Karpas-422 (cell line): ENCODE data around the gene TMEM179. TPM values are rescaled to one million over a fixed set of nuclear protein-coding genes. Genes with fewer than 3 reads are reported as not detected.
A peak's percentile ranks its signal among the peaks of the same experiment; 100 is the strongest.

Experiments used
- DNase-seq: peaks from one replicate; pipeline ENCODE4 v3.0.0-alpha.2; 2015
- H2AFZ ChIP-seq: fragments of 200-600 bp; sonication (generic); 2 replicates; pipeline ENCODE4 v1.6.1; 2014; ENCODE audit warnings: antibody characterized with exemption, low read length, mixed read lengths
- H3K27ac ChIP-seq: fragments of 200-600 bp; sonication (generic); 2 replicates; pipeline ENCODE4 v1.5.1; 2014; ENCODE audit warnings: mild to moderate bottlenecking, low read length, moderate library complexity
- H3K27me3 ChIP-seq: fragments of 200-600 bp; sonication (generic); 2 replicates; pipeline ENCODE4 v1.6.1; 2014; ENCODE audit warnings: low read length, mixed read lengths
- H3K36me3 ChIP-seq: fragments of 200-600 bp; sonication (generic); 2 replicates; pipeline ENCODE4 v1.6.1; 2014; ENCODE audit warnings: low read length, mixed read lengths; ENCODE audit not compliant: insufficient read depth
- H3K4me1 ChIP-seq: fragments of 200-600 bp; sonication (generic); 2 replicates; pipeline ENCODE4 v1.6.1; 2014; ENCODE audit warnings: mild to moderate bottlenecking, low read length, mixed read lengths
- H3K4me2 ChIP-seq: fragments of 200-600 bp; sonication (generic); 2 replicates; pipeline ENCODE4 v1.6.1; 2014; ENCODE audit warnings: low read length, low read depth, mild to moderate bottlenecking; ENCODE audit not compliant: poor library complexity, severe bottlenecking
- H3K4me3 ChIP-seq: fragments of 200-600 bp; sonication (generic); 2 replicates; pipeline ENCODE4 v1.5.1; 2014; ENCODE audit warnings: mild to moderate bottlenecking, antibody characterized with exemption, low read length, mixed read lengths
- H3K79me2 ChIP-seq: fragments of 200-600 bp; sonication (generic); 2 replicates; pipeline ENCODE4 v1.6.1; 2014; ENCODE audit warnings: mild to moderate bottlenecking, low read length, mixed read lengths
- H3K9ac ChIP-seq: fragments of 200-600 bp; sonication (generic); 2 replicates; pipeline ENCODE4 v1.6.0; 2014; ENCODE audit warnings: low read length
- H3K9me2 ChIP-seq: fragments of 200-600 bp; sonication (generic), shearing (Covaris generic); replicated peaks from 2 replicates; pipeline ENCODE4 v1.6.0; 2014; ENCODE audit warnings: mild to moderate bottlenecking, low read length, moderate library complexity; ENCODE audit not compliant: insufficient read depth
- H3K9me3 ChIP-seq: fragments of 300-700, 200-600 bp; sonication (generic); 2 replicates; pipeline ENCODE4 v1.6.1; 2014; ENCODE audit warnings: low read length, mixed read lengths
- H4K20me1 ChIP-seq: fragments of 200-600 bp; sonication (generic); 2 replicates; pipeline ENCODE4 v1.6.1; 2014; ENCODE audit warnings: mild to moderate bottlenecking, antibody characterized with exemption, low read length, low read depth; ENCODE audit not compliant: insufficient read depth
- total RNA-seq: library from RNA; depleted of rRNA; stranded (reverse); fragments of >200 nt; shearing (Covaris generic); gene quantifications from 2 replicates; pipeline ENCODE4 v1.2.3, GENCODE V29; 2014; ENCODE audit warnings: low replicate concordance; rRNA removed

TMEM179 gene
- total RNA-seq, 1 experiment from 2014 or later: not detected

DNA sequence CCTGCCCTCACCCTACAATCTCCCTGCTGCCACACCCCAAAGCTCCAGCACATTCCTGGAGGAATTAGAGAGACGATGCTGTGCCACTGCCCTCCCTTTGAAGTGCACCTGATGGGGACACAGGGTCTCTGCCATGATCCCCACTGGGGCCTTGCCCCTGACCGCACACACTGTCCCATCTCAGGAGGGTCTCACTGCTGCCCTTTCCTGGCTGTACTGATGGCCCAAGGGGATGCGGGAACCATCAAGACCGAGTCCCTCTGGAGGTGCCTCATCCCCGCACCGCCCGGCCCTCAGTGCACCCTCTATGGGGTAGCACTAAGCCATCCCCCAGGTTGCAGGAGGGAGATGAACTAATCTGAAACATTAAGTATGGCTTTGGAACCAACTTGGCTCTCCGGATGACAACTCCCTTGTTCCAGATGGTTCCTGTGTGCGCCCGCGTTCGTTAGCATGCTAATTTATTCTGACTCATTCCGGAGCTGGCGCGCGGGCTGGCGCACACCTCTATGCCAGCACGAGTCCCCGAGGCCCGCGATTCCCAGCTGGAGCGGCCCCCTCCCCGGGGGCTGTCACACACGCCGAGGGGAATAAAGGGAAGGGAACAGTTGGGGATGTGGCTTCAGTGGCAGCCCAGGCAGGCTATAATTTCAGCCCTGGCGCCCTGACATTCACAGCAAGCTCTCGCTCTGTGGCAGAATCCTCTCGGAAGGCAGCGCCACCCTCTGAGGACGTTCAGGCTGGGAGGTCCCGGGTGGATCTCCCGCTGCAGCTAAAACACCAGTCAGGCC is 59.2 kb downstream of the TMEM179 start:
- Histone ChIP-seq H2AFZ (no peak overlapping the region), H3K4me3 (no peak overlapping the region), H3K9me2 (no peaks in the 10 kb centered on the region), H3K4me2 (peak overlapping the region; percentile 62), H3K9ac (peak overlapping the region; percentile 71), H3K27ac (peak overlapping the region; percentile 96), H3K36me3 (peaks cover 13% of the 10 kb centered on the region), H3K4me1 (peaks cover 91% of the 10 kb centered on the region), H3K27me3 (no peaks in the 10 kb centered on the region), H4K20me1 (no peaks in the 10 kb centered on the region), H3K9me3 (no peaks in the 10 kb centered on the region), H3K79me2 (peaks cover 7% of the 10 kb centered on the region; the same call in 1 of the 2 replicates)
- DNase-seq: no peak

DNA sequence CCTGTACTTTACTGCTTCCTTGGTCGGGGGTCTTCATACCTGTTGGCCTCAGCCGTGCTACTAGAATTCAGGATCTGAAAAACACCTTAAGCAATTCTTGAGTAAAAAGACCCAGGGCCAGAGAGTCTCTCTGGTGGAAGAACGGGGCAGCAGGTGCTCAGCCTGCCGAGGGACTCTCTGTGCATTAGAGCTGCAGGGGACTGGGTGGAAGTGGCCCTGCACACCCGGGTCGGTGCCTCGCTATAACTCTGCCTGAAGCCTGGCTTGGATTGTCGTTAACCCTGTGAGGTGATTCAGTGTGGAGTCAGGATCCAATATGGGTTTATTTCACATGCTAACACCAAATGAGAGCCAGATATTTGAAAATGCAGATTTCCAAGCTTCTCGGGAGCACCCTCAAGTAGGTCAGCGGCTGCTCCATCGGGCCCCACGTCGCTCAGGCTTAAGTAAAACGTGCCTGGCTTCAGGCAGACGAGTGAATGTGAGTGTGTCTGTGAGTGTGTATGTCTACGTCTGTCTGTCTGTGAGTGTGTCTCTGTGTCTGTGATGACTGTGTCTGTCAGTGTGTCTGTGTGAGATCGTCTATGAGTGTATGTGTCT is 60.1 kb downstream of the TMEM179 start:
- Histone ChIP-seq H3K4me3 (no peak overlapping the region), H3K9me2 (no peaks in the 10 kb centered on the region), H4K20me1 (no peaks in the 10 kb centered on the region), H3K27ac (peak overlapping the region; percentile 96), H3K79me2 (peaks cover 7% of the 10 kb centered on the region; the same call in 1 of the 2 replicates), H3K4me2 (peak overlapping the region; percentile 62), H3K27me3 (no peaks in the 10 kb centered on the region), H3K9me3 (no peaks in the 10 kb centered on the region), H3K36me3 (peaks cover 13% of the 10 kb centered on the region), H3K9ac (peak overlapping the region; percentile 71), H3K4me1 (peaks cover 89% of the 10 kb centered on the region), H2AFZ (no peak overlapping the region)
- peak; percentile 58 for DNase-seq

DNA sequence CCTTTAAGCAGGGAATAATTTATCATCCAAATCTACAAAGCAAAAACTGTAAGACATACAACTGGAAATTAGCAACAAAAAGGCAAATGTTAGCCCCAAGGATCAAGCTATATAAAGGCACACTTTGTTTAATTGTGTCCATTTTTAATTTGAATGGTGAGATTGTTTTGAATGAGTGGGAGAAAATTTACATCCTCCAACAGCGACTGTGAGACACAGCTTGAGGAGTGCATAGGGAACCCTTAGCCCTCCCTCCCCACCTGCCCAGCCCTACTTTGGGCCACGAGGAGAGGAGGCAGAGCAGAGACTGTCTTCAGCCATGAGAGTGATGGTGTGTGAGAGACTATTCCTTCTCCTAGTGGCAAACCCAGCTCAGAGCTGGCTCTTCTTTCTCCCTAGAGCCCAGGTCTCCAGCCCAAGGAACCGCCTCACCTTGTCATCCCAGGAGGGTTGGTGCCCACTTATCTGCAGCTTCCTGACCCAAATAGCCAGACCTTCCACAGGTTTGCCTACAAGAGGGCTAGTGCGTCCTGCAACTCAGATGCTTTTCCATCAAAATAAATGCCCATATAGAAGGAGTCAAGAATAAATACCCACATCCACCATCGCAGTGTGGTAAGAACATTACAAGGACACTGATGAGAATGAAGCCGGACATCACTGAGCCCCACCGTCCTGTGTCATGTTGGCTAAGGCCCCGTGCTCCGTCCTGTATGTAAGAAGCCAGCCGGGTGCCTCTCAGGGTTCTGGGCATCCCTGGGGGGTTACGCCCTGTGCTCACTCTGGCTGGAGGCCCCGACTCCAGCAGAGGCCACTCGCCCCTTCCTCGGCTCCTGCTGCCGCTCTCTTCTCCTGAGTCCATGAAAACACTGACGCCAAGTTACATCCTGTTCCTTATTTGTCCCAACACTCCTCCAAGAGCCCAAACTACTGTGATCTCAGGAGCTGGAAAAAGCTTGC is 61.4 kb downstream of the TMEM179 start:
- Histone ChIP-seq H3K36me3 (peaks cover 13% of the 10 kb centered on the region), H3K79me2 (peaks cover 7% of the 10 kb centered on the region; the same call in 1 of the 2 replicates), H3K27me3 (no peaks in the 10 kb centered on the region), H3K27ac (peak overlapping the region; percentile 96), H3K9me2 (no peaks in the 10 kb centered on the region), H3K4me1 (peaks cover 81% of the 10 kb centered on the region), H3K4me2 (peak overlapping the region; percentile 62), H3K9ac (peak overlapping the region; percentile 71), H3K9me3 (no peaks in the 10 kb centered on the region), H3K4me3 (peak overlapping the region; percentile 40), H2AFZ (no peak overlapping the region), H4K20me1 (no peaks in the 10 kb centered on the region)
- peak; percentile 94 for DNase-seq

DNA sequence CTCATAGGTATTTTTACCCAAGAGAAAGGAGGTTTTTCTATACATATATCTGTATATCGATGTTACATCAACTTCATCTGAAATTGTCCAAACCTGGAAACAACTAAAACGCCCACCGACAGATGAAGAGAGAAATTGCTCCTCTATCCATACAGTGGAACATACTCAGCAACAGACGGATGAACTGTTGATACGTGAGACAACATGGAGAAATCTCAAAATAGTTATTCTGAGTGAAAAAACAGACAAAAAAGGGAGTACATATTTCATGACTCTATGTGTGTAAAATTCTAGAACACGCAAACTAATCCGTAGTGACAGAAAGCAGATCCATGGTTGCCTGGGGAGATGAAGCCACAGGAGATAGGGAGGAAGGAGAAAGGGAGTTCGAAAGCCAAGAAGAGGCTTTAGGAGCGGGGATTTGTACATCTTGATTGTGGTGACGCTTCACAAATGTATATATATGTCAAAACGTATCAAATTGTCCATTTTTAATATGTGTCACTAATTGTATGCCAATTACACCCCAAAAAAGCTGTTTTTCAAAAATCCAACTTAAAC is 62.6 kb downstream of the TMEM179 start:
- Histone ChIP-seq H3K4me3 (peak overlapping the region; percentile 14; the same call in 1 of the 2 replicates), H3K27ac (peak overlapping the region; percentile 96), H3K4me1 (peaks cover 72% of the 10 kb centered on the region), H3K27me3 (no peaks in the 10 kb centered on the region), H3K36me3 (peaks cover 13% of the 10 kb centered on the region), H4K20me1 (no peaks in the 10 kb centered on the region), H3K79me2 (peaks cover 7% of the 10 kb centered on the region; the same call in 1 of the 2 replicates), H3K9me2 (no peaks in the 10 kb centered on the region), H3K4me2 (peak overlapping the region; percentile 62), H2AFZ (no peak overlapping the region), H3K9me3 (no peaks in the 10 kb centered on the region), H3K9ac (peak overlapping the region; percentile 24; the same call in 1 of the 2 replicates)
- no peak for DNase-seq

Other genes with a start within 250 kb of the TMEM179 start
- not detected in 2 replicates for gene C14orf180, start 25.0 kb downstream of the TMEM179 start, total RNA-seq
- gene INF2, start 84.8 kb upstream of the TMEM179 start, total RNA-seq: 2.3 and 4.4 TPM in 2 replicates
- gene ADSS1, start 119.5 kb upstream of the TMEM179 start, total RNA-seq: 2.8 and 5.3 TPM in 2 replicates
- gene SIVA1, start 148.4 kb upstream of the TMEM179 start, total RNA-seq: 68.1 and 212 TPM in 2 replicates
- gene AKT1, start 191.0 kb upstream of the TMEM179 start, total RNA-seq: 70.4 and 127 TPM in 2 replicates
- 0.45 and 2.6 TPM in 2 replicates for gene ZBTB42, start 196.3 kb upstream of the TMEM179 start, total RNA-seq